ENCODE measurements around the gene GALNTL6. TPM values are rescaled to one million over a fixed set of nuclear protein-coding genes. Genes with fewer than 3 reads are reported as not detected.

Gene GALNTL6
- total RNA-seq, 4 donors from 2014 or later: 0.82 to 0.95 TPM; not detected in 2

GRCh38 chr4:172543249-172543648 is 730.0 kb downstream of the GALNTL6 start:
- 80 to 85% methylated on average over 2 to 4 of the region's 4 CpGs for whole genome bisulfite sequencing, 2 donors (ENCODE audit: low coverage in 1 of 2)
- intact Hi-C loops (cut with DNase I; ENCODE audit: low total_unique reads): no loop called here
- H3K27ac ChIP-seq: no peak overlapping the region
- no peaks in the 10 kb centered on the region for H3K9me3 ChIP-seq
- H3K4me3 ChIP-seq: no peak overlapping the region
- H3K4me1 ChIP-seq: no peaks in the 10 kb centered on the region
- DNase-seq: no peak
- in situ Hi-C loops (cut with MboI; ENCODE audit: low pct_ligation_motif_present in 1 of 4, low pct_unique_long_range_greater_than_20kb in 1 of 4, low sequenced_read_pairs in 3 of 4): no loop called here
- no peaks in the 10 kb centered on the region for H3K36me3 ChIP-seq
- TF ChIP-seq CTCF (IDR thresholded peaks at IDR 0.05) (no peak), POLR2AphosphoS5 (IDR thresholded peaks at IDR 0.05) (no peak), POLR2A (IDR thresholded peaks at IDR 0.05) (no peak), EP300 (IDR thresholded peaks at IDR 0.05; ENCODE audit: low read depth) (no peak)
- no peaks in the 10 kb centered on the region for H3K27me3 ChIP-seq

GRCh38 chr4:172546782-172547181 is 733.6 kb downstream of the GALNTL6 start:
- no peaks in the 10 kb centered on the region for H3K27me3 ChIP-seq
- no peak overlapping the region for H3K4me3 ChIP-seq
- H3K27ac ChIP-seq: no peak overlapping the region
- in situ Hi-C loops (cut with MboI; ENCODE audit: low pct_ligation_motif_present in 1 of 4, low pct_unique_long_range_greater_than_20kb in 1 of 4, low sequenced_read_pairs in 3 of 4): no loop called here
- no peaks in the 10 kb centered on the region for H3K4me1 ChIP-seq
- H3K9me3 ChIP-seq: no peaks in the 10 kb centered on the region
- intact Hi-C loops (cut with DNase I; ENCODE audit: low total_unique reads): no loop called here
- WGBS, 2 donors (ENCODE audit: low coverage in 1 of 2): 65 to 67% methylated on average over 7 of the region's 7 CpGs
- H3K36me3 ChIP-seq: no peaks in the 10 kb centered on the region
- TF ChIP-seq EP300 (IDR thresholded peaks at IDR 0.05; ENCODE audit: low read depth) (no peak), POLR2A (IDR thresholded peaks at IDR 0.05) (no peak), CTCF (IDR thresholded peaks at IDR 0.05) (no peak), POLR2AphosphoS5 (IDR thresholded peaks at IDR 0.05) (no peak)
- DNase-seq: no peak

DNA sequence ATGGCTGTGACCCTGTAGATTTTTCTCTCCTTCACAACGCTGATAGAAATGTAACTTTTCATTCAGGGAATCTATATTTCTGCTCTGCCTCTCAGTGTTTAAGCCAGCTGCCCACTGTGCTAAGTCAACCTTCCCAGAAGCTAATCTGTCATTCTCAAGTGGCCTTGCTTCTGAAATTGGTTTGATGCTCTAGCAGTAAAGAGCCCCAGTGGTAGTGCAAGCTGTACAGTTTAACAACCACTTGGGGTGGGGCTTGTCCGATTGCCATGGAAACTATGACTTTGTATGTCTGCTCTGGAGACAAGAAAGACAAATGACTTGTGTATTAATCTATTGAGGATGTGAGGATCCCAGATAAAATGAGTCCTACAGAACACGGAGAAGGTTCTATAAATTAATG is 734.5 kb downstream of the GALNTL6 start:
- in situ Hi-C loops (cut with MboI; ENCODE audit: low pct_ligation_motif_present in 1 of 4, low pct_unique_long_range_greater_than_20kb in 1 of 4, low sequenced_read_pairs in 3 of 4): no loop called here
- Histone ChIP-seq H3K27me3 (no peaks in the 10 kb centered on the region), H3K4me3 (no peak overlapping the region), H3K36me3 (no peaks in the 10 kb centered on the region), H3K9me3 (no peaks in the 10 kb centered on the region), H3K27ac (no peak overlapping the region), H3K4me1 (no peaks in the 10 kb centered on the region)
- intact Hi-C loops (cut with DNase I; ENCODE audit: low total_unique reads): no loop called here
- no peak for DNase-seq
- WGBS, 2 donors (ENCODE audit: low coverage in 1 of 2): 50 to 73% methylated on average over 2 to 3 of the region's 3 CpGs
- TF ChIP-seq POLR2AphosphoS5 (IDR thresholded peaks at IDR 0.05) (no peak), EP300 (IDR thresholded peaks at IDR 0.05; ENCODE audit: low read depth) (no peak), CTCF (IDR thresholded peaks at IDR 0.05) (no peak)

DNA sequence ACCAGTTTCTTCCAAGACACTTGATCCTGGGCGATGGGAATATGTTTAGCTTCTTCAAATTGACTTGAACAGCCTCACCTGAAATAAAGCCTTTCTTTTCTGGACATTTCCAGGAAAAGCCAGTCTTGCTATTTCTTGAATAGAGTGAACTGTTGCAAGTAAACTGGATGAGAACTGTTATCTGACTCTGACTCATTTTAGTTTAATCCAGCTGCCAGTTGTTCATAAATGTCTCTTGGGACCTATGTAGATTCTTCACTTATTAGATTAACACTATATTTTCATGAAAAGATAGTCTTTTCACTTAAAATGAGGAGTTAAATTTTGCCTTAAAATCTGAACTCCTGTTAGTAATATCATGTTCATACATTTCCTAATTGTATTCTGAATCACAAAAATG is 740.0 kb downstream of the GALNTL6 start:
- WGBS, 2 donors (ENCODE audit: low coverage in 1 of 2): 67 to 72% methylated on average over 1 of the region's 1 CpG
- no peaks in the 10 kb centered on the region for H3K36me3 ChIP-seq
- no peak overlapping the region for H3K27ac ChIP-seq
- in situ Hi-C loops (cut with MboI; ENCODE audit: low pct_ligation_motif_present in 1 of 4, low pct_unique_long_range_greater_than_20kb in 1 of 4, low sequenced_read_pairs in 3 of 4): no loop called here
- DNase-seq: no peak
- no peak for TF ChIP-seq POLR2A (IDR thresholded peaks at IDR 0.05)
- no peak for TF ChIP-seq EP300 (IDR thresholded peaks at IDR 0.05; ENCODE audit: low read depth)
- TF ChIP-seq POLR2AphosphoS5 (IDR thresholded peaks at IDR 0.05): no peak
- no peaks in the 10 kb centered on the region for H3K4me1 ChIP-seq
- H3K27me3 ChIP-seq: no peaks in the 10 kb centered on the region
- intact Hi-C loops (cut with DNase I; ENCODE audit: low total_unique reads): no loop called here
- H3K9me3 ChIP-seq: no peaks in the 10 kb centered on the region
- no peak overlapping the region for H3K4me3 ChIP-seq

GRCh38 chr4:172554588-172554987 is 741.4 kb downstream of the GALNTL6 start:
- H3K9me3 ChIP-seq: no peaks in the 10 kb centered on the region
- H3K27ac ChIP-seq: no peak overlapping the region
- H3K4me3 ChIP-seq: no peak overlapping the region
- TF ChIP-seq POLR2AphosphoS5 (IDR thresholded peaks at IDR 0.05) (no peak), EP300 (IDR thresholded peaks at IDR 0.05; ENCODE audit: low read depth) (no peak), CTCF (IDR thresholded peaks at IDR 0.05) (no peak)
- 93 to 100% methylated on average over 4 of the region's 4 CpGs for WGBS, 2 donors (ENCODE audit: low coverage in 1 of 2)
- no peaks in the 10 kb centered on the region for H3K36me3 ChIP-seq
- no peaks in the 10 kb centered on the region for H3K4me1 ChIP-seq
- DNase-seq: no peak
- in situ Hi-C loops (cut with MboI; ENCODE audit: low pct_ligation_motif_present in 1 of 4, low pct_unique_long_range_greater_than_20kb in 1 of 4, low sequenced_read_pairs in 3 of 4): no loop called here
- no peaks in the 10 kb centered on the region for H3K27me3 ChIP-seq
- intact Hi-C loops (cut with DNase I; ENCODE audit: low total_unique reads): no loop called here
